HL-60/S4 treated with retinoic acid at 250 ng/mL for 4 days and 3 days (cell line): Measurements from ENCODE around the gene POU3F3.

Source experiments
- in situ Hi-C: fragments of 300-500 bp; cut with MboI; formaldehyde crosslinking; loops from 2 replicates; pipeline ENCODE4 v1.7.0; 2022; ENCODE audit warnings: low sequenced_read_pairs

The POU3F3 gene

GRCh38 chr2:104901037-104901881, 47.3 kb downstream of the POU3F3 start:
- in situ Hi-C loops, result no loop called here

- in situ Hi-C loops, result no loop called here
These were observed 48.4 kb downstream of the POU3F3 start for GRCh38 chr2:104902317-104902716.
